ENCODE data around the gene RBM26.

RBM26 gene

GRCh38 chr13:79307433-79307861, 98.6 kb downstream of the RBM26 start:
- Histone ChIP-seq H3K4me3 (ENCODE audit: low read depth, low read length) (no peak overlapping the region), H2AFZ (ENCODE audit: low read length, unreplicated experiment) (no peak overlapping the region), H3K4me1 (ENCODE audit: control insufficient read depth, insufficient read depth, low read length, unreplicated experiment) (no peaks in the 10 kb centered on the region), H3K79me2 (ENCODE audit: control insufficient read depth, insufficient read depth, low read length, unreplicated experiment) (no peaks in the 10 kb centered on the region), H3K27me3 (ENCODE audit: insufficient read depth, low read length) (0 out of 2 replicates have a peak, but pooled peaks cover 8% of the 10 kb centered on the region), H3K36me3 (ENCODE audit: insufficient read depth, low read length) (no peaks in the 10 kb centered on the region), H3K27ac (ENCODE audit: low read depth, low read length) (no peak overlapping the region)

GRCh38 chr13:79306650-79307049, 99.4 kb downstream of the RBM26 start:
- no peaks in the 10 kb centered on the region for H3K79me2 ChIP-seq (ENCODE audit: control insufficient read depth, insufficient read depth, low read length, unreplicated experiment)
- no peaks in the 10 kb centered on the region for H3K4me1 ChIP-seq (ENCODE audit: control insufficient read depth, insufficient read depth, low read length, unreplicated experiment)
- no peaks in the 10 kb centered on the region for H3K36me3 ChIP-seq (ENCODE audit: insufficient read depth, low read length)
- H3K27ac ChIP-seq (ENCODE audit: low read depth, low read length), result no peak overlapping the region
- no peak overlapping the region for H2AFZ ChIP-seq (ENCODE audit: low read length, unreplicated experiment)
- no peak overlapping the region for H3K4me3 ChIP-seq (ENCODE audit: low read depth, low read length)
- 0 out of 2 replicates have a peak, but pooled peaks cover 8% of the 10 kb centered on the region for H3K27me3 ChIP-seq (ENCODE audit: insufficient read depth, low read length)

- no peaks in the 10 kb centered on the region for H3K79me2 ChIP-seq (ENCODE audit: control insufficient read depth, insufficient read depth, low read length, unreplicated experiment)
- no peaks in the 10 kb centered on the region for H3K36me3 ChIP-seq (ENCODE audit: insufficient read depth, low read length)
- H3K4me1 ChIP-seq (ENCODE audit: control insufficient read depth, insufficient read depth, low read length, unreplicated experiment), result no peaks in the 10 kb centered on the region
- H3K4me3 ChIP-seq (ENCODE audit: low read depth, low read length), result no peak overlapping the region
- peaks cover 20% of the 10 kb centered on the region for H3K27me3 ChIP-seq (ENCODE audit: insufficient read depth, low read length)
- H2AFZ ChIP-seq (ENCODE audit: low read length, unreplicated experiment), result no peak overlapping the region
- no peak overlapping the region for H3K27ac ChIP-seq (ENCODE audit: low read depth, low read length)
Measured at GRCh38 chr13:79297128-79297527, 108.9 kb downstream of the RBM26 start.

GRCh38 chr13:79295906-79296706, 109.9 kb downstream of the RBM26 start:
- Histone ChIP-seq H3K27me3 (ENCODE audit: insufficient read depth, low read length) (peaks cover 20% of the 10 kb centered on the region), H2AFZ (ENCODE audit: low read length, unreplicated experiment) (no peak overlapping the region), H3K4me1 (ENCODE audit: control insufficient read depth, insufficient read depth, low read length, unreplicated experiment) (no peaks in the 10 kb centered on the region), H3K36me3 (ENCODE audit: insufficient read depth, low read length) (no peaks in the 10 kb centered on the region), H3K4me3 (ENCODE audit: low read depth, low read length) (no peak overlapping the region), H3K79me2 (ENCODE audit: control insufficient read depth, insufficient read depth, low read length, unreplicated experiment) (no peaks in the 10 kb centered on the region), H3K27ac (ENCODE audit: low read depth, low read length) (no peak overlapping the region)

GRCh38 chr13:79290595-79291244, 115.3 kb downstream of the RBM26 start:
- no peaks in the 10 kb centered on the region for H3K36me3 ChIP-seq (ENCODE audit: insufficient read depth, low read length)
- H2AFZ ChIP-seq (ENCODE audit: low read length, unreplicated experiment), result no peak overlapping the region
- no peaks in the 10 kb centered on the region for H3K79me2 ChIP-seq (ENCODE audit: control insufficient read depth, insufficient read depth, low read length, unreplicated experiment)
- no peak overlapping the region for H3K4me3 ChIP-seq (ENCODE audit: low read depth, low read length)
- H3K4me1 ChIP-seq (ENCODE audit: control insufficient read depth, insufficient read depth, low read length, unreplicated experiment), result no peaks in the 10 kb centered on the region
- H3K27ac ChIP-seq (ENCODE audit: low read depth, low read length), result no peak overlapping the region
- 0 out of 2 replicates have a peak, but pooled peaks cover 6% of the 10 kb centered on the region for H3K27me3 ChIP-seq (ENCODE audit: insufficient read depth, low read length)

GRCh38 chr13:79289571-79289970, 116.5 kb downstream of the RBM26 start:
- no peak overlapping the region for H3K27ac ChIP-seq (ENCODE audit: low read depth, low read length)
- no peak overlapping the region for H2AFZ ChIP-seq (ENCODE audit: low read length, unreplicated experiment)
- H3K79me2 ChIP-seq (ENCODE audit: control insufficient read depth, insufficient read depth, low read length, unreplicated experiment), result no peaks in the 10 kb centered on the region
- no peaks in the 10 kb centered on the region for H3K4me1 ChIP-seq (ENCODE audit: control insufficient read depth, insufficient read depth, low read length, unreplicated experiment)
- H3K36me3 ChIP-seq (ENCODE audit: insufficient read depth, low read length), result no peaks in the 10 kb centered on the region
- no peaks in the 10 kb centered on the region for H3K27me3 ChIP-seq (ENCODE audit: insufficient read depth, low read length)
- no peak overlapping the region for H3K4me3 ChIP-seq (ENCODE audit: low read depth, low read length)

- Histone ChIP-seq H3K4me1 (ENCODE audit: control insufficient read depth, insufficient read depth, low read length, unreplicated experiment) (no peaks in the 10 kb centered on the region), H3K27ac (ENCODE audit: low read depth, low read length) (no peak overlapping the region), H3K79me2 (ENCODE audit: control insufficient read depth, insufficient read depth, low read length, unreplicated experiment) (no peaks in the 10 kb centered on the region), H3K36me3 (ENCODE audit: insufficient read depth, low read length) (no peaks in the 10 kb centered on the region), H3K4me3 (ENCODE audit: low read depth, low read length) (no peak overlapping the region), H2AFZ (ENCODE audit: low read length, unreplicated experiment) (no peak overlapping the region), H3K27me3 (ENCODE audit: insufficient read depth, low read length) (no peaks in the 10 kb centered on the region)
Measured at GRCh38 chr13:79287939-79288795, 117.9 kb downstream of the RBM26 start.

GRCh38 chr13:79285159-79285558, 120.9 kb downstream of the RBM26 start:
- H3K4me3 ChIP-seq (ENCODE audit: low read depth, low read length), result no peak overlapping the region
- no peak overlapping the region for H2AFZ ChIP-seq (ENCODE audit: low read length, unreplicated experiment)
- no peaks in the 10 kb centered on the region for H3K4me1 ChIP-seq (ENCODE audit: control insufficient read depth, insufficient read depth, low read length, unreplicated experiment)
- H3K27me3 ChIP-seq (ENCODE audit: insufficient read depth, low read length), result no peaks in the 10 kb centered on the region
- no peaks in the 10 kb centered on the region for H3K79me2 ChIP-seq (ENCODE audit: control insufficient read depth, insufficient read depth, low read length, unreplicated experiment)
- H3K36me3 ChIP-seq (ENCODE audit: insufficient read depth, low read length), result no peaks in the 10 kb centered on the region
- no peak overlapping the region for H3K27ac ChIP-seq (ENCODE audit: low read depth, low read length)

GRCh38 chr13:79283742-79284141, 122.3 kb downstream of the RBM26 start:
- H3K27me3 ChIP-seq (ENCODE audit: insufficient read depth, low read length), result no peaks in the 10 kb centered on the region
- H3K79me2 ChIP-seq (ENCODE audit: control insufficient read depth, insufficient read depth, low read length, unreplicated experiment), result no peaks in the 10 kb centered on the region
- H2AFZ ChIP-seq (ENCODE audit: low read length, unreplicated experiment), result no peak overlapping the region
- H3K4me3 ChIP-seq (ENCODE audit: low read depth, low read length), result no peak overlapping the region
- H3K27ac ChIP-seq (ENCODE audit: low read depth, low read length), result no peak overlapping the region
- no peaks in the 10 kb centered on the region for H3K4me1 ChIP-seq (ENCODE audit: control insufficient read depth, insufficient read depth, low read length, unreplicated experiment)
- H3K36me3 ChIP-seq (ENCODE audit: insufficient read depth, low read length), result no peaks in the 10 kb centered on the region

- H3K4me1 ChIP-seq (ENCODE audit: control insufficient read depth, insufficient read depth, low read length, unreplicated experiment), result no peaks in the 10 kb centered on the region
- H2AFZ ChIP-seq (ENCODE audit: low read length, unreplicated experiment), result no peak overlapping the region
Measured at GRCh38 chr13:79282976-79283375, 123.1 kb downstream of the RBM26 start.

More at GRCh38 chr13:79282976-79283375, 123.1 kb downstream of the RBM26 start:
- Histone ChIP-seq H3K27ac (ENCODE audit: low read depth, low read length) (no peak overlapping the region), H3K4me3 (ENCODE audit: low read depth, low read length) (no peak overlapping the region), H3K79me2 (ENCODE audit: control insufficient read depth, insufficient read depth, low read length, unreplicated experiment) (no peaks in the 10 kb centered on the region), H3K36me3 (ENCODE audit: insufficient read depth, low read length) (no peaks in the 10 kb centered on the region), H3K27me3 (ENCODE audit: insufficient read depth, low read length) (no peaks in the 10 kb centered on the region)

Measured in ACC112 (cell line).